Duodenal mucosa (tissue), 2 donors: ENCODE measurements around the gene WNT9A.

Experiments used
- H3K27ac ChIP-seq: one replicate; pipeline ENCODE4 v1.7.0; 2013; ENCODE audit warnings: low read depth, low read length
- H3K27me3 ChIP-seq, 2 donors: one replicate each; pipeline ENCODE4 v1.7.0; 2013; ENCODE audit warnings: low read length in 2 of 2, control low read depth in 1 of 2; ENCODE audit not compliant: insufficient read depth in 2 of 2, control insufficient read depth in 1 of 2
- H3K36me3 ChIP-seq, 2 donors: one replicate each; pipeline ENCODE4 v1.7.0; 2013; ENCODE audit warnings: low read length in 2 of 2, control low read depth in 1 of 2; ENCODE audit not compliant: insufficient read depth in 2 of 2, control insufficient read depth in 1 of 2
- H3K4me1 ChIP-seq, 2 donors: one replicate each; pipeline ENCODE4 v1.7.0; 2013; ENCODE audit warnings: low read length in 2 of 2, control low read depth in 1 of 2; ENCODE audit not compliant: insufficient read depth in 2 of 2, control insufficient read depth in 1 of 2
- H3K4me3 ChIP-seq, 2 donors: one replicate each; pipeline ENCODE4 v1.7.0; 2013; ENCODE audit warnings: low read length in 2 of 2, low read depth in 1 of 2
- H3K9ac ChIP-seq, 2 donors: one replicate each; pipeline ENCODE4 v1.7.0; 2013; ENCODE audit warnings: low read length in 2 of 2, low read depth in 1 of 2
- H3K9me3 ChIP-seq, 2 donors: one replicate each; pipeline ENCODE4 v1.7.0; 2013; ENCODE audit warnings: low read length in 2 of 2, control low read depth in 1 of 2; ENCODE audit not compliant: control insufficient read depth in 1 of 2

The WNT9A gene

GRCh38 chr1:227922501-227923352 is 25.0 kb downstream of the WNT9A start:
- Histone ChIP-seq H3K27ac (no peak overlapping the region), H3K9ac (no peak overlapping the region), H3K27me3 (no peaks in the 10 kb centered on the region), H3K9me3 (no peaks in the 10 kb centered on the region), H3K4me1 (no peaks in the 10 kb centered on the region), H3K4me3 (no peak overlapping the region), H3K36me3 (no peaks in the 10 kb centered on the region)

GRCh38 chr1:227921461-227922185 is 26.1 kb downstream of the WNT9A start:
- H3K9ac ChIP-seq = no peak overlapping the region
- no peak overlapping the region for H3K27ac ChIP-seq
- no peaks in the 10 kb centered on the region for H3K4me1 ChIP-seq
- no peaks in the 10 kb centered on the region for H3K9me3 ChIP-seq
- no peak overlapping the region for H3K4me3 ChIP-seq
- H3K27me3 ChIP-seq = no peaks in the 10 kb centered on the region
- H3K36me3 ChIP-seq = no peaks in the 10 kb centered on the region

- no peaks in the 10 kb centered on the region for H3K27me3 ChIP-seq
- no peaks in the 10 kb centered on the region for H3K36me3 ChIP-seq
- no peak overlapping the region for H3K9ac ChIP-seq
- H3K4me3 ChIP-seq = no peak overlapping the region
- H3K27ac ChIP-seq = no peak overlapping the region
- H3K4me1 ChIP-seq = no peaks in the 10 kb centered on the region
- H3K9me3 ChIP-seq = no peaks in the 10 kb centered on the region
Observed at GRCh38 chr1:227920896-227921295, 26.8 kb downstream of the WNT9A start.

GRCh38 chr1:227920426-227920825 is 27.3 kb downstream of the WNT9A start:
- H3K4me1 ChIP-seq = no peaks in the 10 kb centered on the region
- no peaks in the 10 kb centered on the region for H3K36me3 ChIP-seq
- no peak overlapping the region for H3K9ac ChIP-seq
- no peak overlapping the region for H3K4me3 ChIP-seq
- no peak overlapping the region for H3K27ac ChIP-seq
- H3K9me3 ChIP-seq = no peaks in the 10 kb centered on the region
- H3K27me3 ChIP-seq = no peaks in the 10 kb centered on the region

DNA sequence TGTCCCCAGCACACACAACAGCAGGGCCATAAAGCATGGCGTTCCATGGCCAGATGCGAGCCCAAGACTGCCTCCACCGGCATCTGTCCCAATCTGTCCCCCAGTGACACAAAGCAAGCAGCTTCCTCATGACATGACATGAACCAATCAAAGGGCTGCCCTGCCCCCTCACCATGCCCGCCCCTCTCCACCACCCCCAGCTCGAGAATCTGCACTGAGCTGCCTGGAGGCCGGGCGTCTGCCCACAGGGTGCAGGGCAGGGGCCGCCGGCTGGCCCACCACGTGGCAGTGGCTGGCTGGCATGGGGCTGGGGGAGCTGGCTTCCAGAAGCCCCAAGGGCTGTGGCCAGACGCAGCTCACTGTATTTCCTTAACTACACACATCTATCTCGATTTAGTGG is 27.8 kb downstream of the WNT9A start:
- no peak overlapping the region for H3K9ac ChIP-seq
- no peaks in the 10 kb centered on the region for H3K9me3 ChIP-seq
- no peak overlapping the region for H3K27ac ChIP-seq
- H3K27me3 ChIP-seq = no peaks in the 10 kb centered on the region
- no peaks in the 10 kb centered on the region for H3K36me3 ChIP-seq
- no peak overlapping the region for H3K4me3 ChIP-seq
- H3K4me1 ChIP-seq = no peaks in the 10 kb centered on the region

GRCh38 chr1:227918736-227919135 is 29.0 kb downstream of the WNT9A start:
- Histone ChIP-seq H3K36me3 (no peaks in the 10 kb centered on the region), H3K27ac (no peak overlapping the region), H3K9me3 (no peaks in the 10 kb centered on the region), H3K4me1 (no peaks in the 10 kb centered on the region), H3K9ac (no peak overlapping the region), H3K27me3 (no peaks in the 10 kb centered on the region), H3K4me3 (no peak overlapping the region)

DNA sequence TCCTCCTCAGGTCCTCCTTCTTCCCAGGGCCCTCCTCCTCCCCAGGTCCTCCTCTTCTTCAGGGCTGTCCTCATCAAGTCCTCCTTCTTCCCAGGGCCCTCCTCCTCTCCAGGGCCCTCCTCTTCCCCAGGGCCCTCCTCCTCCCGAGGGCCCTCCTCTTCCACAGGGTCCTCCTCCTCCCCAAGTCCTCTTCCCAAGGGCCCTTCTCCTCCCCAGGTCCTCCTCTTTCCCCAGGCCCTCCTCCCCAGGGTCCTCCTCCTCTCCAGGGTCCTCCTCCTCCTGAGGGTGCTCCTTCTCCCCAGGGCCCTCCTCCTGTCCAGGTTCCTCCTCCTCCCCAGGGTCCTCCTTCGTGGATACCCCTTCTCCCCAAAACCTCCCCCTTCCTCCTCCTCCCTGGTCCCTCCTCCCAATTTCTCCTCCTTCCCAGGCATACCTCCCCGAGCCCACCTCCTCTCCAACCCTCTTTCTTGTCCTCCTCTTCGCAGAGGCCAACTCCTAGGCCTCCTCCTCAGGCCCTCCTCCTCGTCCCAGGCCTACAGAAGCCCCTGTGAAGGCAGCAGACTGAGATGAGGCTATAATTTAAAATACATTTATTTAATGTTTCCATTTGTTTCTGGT is 29.5 kb downstream of the WNT9A start:
- H3K4me3 ChIP-seq = no peak overlapping the region
- no peak overlapping the region for H3K9ac ChIP-seq
- H3K36me3 ChIP-seq = no peaks in the 10 kb centered on the region
- H3K4me1 ChIP-seq = no peaks in the 10 kb centered on the region
- H3K9me3 ChIP-seq = no peaks in the 10 kb centered on the region
- H3K27ac ChIP-seq = no peak overlapping the region
- no peaks in the 10 kb centered on the region for H3K27me3 ChIP-seq

- Histone ChIP-seq H3K4me1 (no peaks in the 10 kb centered on the region), H3K36me3 (no peaks in the 10 kb centered on the region), H3K9ac (no peak overlapping the region), H3K4me3 (no peak overlapping the region), H3K27me3 (no peaks in the 10 kb centered on the region), H3K27ac (no peak overlapping the region), H3K9me3 (no peaks in the 10 kb centered on the region)
Observed at GRCh38 chr1:227917081-227917950, 30.4 kb downstream of the WNT9A start.

DNA sequence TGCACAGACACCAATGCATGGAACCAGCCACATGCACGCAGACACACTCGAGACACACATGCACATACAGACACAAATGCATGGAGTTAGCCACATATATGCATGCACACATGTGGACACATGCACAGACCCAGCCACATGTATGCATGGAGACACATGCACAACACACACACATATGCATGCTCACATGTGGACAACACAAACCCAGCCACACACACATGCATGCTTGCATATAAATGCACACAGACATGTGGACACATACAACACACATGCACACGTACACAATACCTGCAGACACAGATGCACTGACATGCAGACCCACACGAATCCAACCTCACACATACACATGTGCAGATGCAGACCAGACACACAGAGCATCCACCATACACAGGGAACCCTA is 31.1 kb downstream of the WNT9A start:
- no peaks in the 10 kb centered on the region for H3K4me1 ChIP-seq
- no peak overlapping the region for H3K9ac ChIP-seq
- H3K27me3 ChIP-seq = no peaks in the 10 kb centered on the region
- no peaks in the 10 kb centered on the region for H3K36me3 ChIP-seq
- H3K27ac ChIP-seq = no peak overlapping the region
- no peaks in the 10 kb centered on the region for H3K9me3 ChIP-seq
- H3K4me3 ChIP-seq = no peak overlapping the region
